Ovary (tissue), 3 donors: ENCODE measurements around the gene DZIP1.

Source experiments
- EP300 ChIP-seq: sonication (generic); formaldehyde crosslinking; IDR thresholded peaks from one replicate; pipeline ENCODE4 v1.6.1; 2017; ENCODE audit warnings: antibody characterized with exemption
- POLR2A ChIP-seq: fragments of 450-650 bp; IDR thresholded peaks from one replicate; pipeline ENCODE4 v1.6.1; 2017; ENCODE audit warnings: antibody characterized with exemption, mild to moderate bottlenecking, moderate library complexity
- TF ChIP-seq, protein P1 (sequence below), 3 donors: fragments of 450-650 bp in 2 of 3; fragments of 200-600 bp in 1 of 3; IDR thresholded peaks; one replicate each; pipeline versions ENCODE4 v1.5.1 to v1.8.0; 2016 to 2022; ENCODE audit warnings: antibody characterized with exemption in 3 of 3, mild to moderate bottlenecking in 1 of 3
- donor health status: DM: no; HTN: no; CAD: no.

GRCh38 chr13:95623141-95623540 lies 21.4 kb downstream of the DZIP1 start:
- TF ChIP-seq, protein P1, sequence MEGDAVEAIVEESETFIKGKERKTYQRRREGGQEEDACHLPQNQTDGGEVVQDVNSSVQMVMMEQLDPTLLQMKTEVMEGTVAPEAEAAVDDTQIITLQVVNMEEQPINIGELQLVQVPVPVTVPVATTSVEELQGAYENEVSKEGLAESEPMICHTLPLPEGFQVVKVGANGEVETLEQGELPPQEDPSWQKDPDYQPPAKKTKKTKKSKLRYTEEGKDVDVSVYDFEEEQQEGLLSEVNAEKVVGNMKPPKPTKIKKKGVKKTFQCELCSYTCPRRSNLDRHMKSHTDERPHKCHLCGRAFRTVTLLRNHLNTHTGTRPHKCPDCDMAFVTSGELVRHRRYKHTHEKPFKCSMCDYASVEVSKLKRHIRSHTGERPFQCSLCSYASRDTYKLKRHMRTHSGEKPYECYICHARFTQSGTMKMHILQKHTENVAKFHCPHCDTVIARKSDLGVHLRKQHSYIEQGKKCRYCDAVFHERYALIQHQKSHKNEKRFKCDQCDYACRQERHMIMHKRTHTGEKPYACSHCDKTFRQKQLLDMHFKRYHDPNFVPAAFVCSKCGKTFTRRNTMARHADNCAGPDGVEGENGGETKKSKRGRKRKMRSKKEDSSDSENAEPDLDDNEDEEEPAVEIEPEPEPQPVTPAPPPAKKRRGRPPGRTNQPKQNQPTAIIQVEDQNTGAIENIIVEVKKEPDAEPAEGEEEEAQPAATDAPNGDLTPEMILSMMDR (IDR thresholded peaks at IDR 0.05) = no peak
- TF ChIP-seq POLR2A (no peak), EP300 (no peak)
